Myocyte (in vitro differentiated cells): ENCODE results near the gene IGDCC3. TPM values are rescaled to one million over a fixed set of nuclear protein-coding genes. Genes with fewer than 3 reads are reported as not detected.
"Not testable (repeated sequence)": the region's sequence is repeated elsewhere in the genome, so short reads cannot be mapped to it uniquely, and the experiment has no call there.

Source experiments
- DNase-seq: peaks from one replicate; pipeline ENCODE4 v3.0.0-alpha.2; 2012; ENCODE audit warnings: low read depth
- total RNA-seq: library from RNA; depleted of rRNA; stranded (reverse); fragments of >200 nt; gene quantifications from 2 replicates; pipeline ENCODE4 v1.2.3, GENCODE V29; 2014

IGDCC3 gene
- total RNA-seq, 1 donor from 2014 or later = 0.08 TPM

DNA sequence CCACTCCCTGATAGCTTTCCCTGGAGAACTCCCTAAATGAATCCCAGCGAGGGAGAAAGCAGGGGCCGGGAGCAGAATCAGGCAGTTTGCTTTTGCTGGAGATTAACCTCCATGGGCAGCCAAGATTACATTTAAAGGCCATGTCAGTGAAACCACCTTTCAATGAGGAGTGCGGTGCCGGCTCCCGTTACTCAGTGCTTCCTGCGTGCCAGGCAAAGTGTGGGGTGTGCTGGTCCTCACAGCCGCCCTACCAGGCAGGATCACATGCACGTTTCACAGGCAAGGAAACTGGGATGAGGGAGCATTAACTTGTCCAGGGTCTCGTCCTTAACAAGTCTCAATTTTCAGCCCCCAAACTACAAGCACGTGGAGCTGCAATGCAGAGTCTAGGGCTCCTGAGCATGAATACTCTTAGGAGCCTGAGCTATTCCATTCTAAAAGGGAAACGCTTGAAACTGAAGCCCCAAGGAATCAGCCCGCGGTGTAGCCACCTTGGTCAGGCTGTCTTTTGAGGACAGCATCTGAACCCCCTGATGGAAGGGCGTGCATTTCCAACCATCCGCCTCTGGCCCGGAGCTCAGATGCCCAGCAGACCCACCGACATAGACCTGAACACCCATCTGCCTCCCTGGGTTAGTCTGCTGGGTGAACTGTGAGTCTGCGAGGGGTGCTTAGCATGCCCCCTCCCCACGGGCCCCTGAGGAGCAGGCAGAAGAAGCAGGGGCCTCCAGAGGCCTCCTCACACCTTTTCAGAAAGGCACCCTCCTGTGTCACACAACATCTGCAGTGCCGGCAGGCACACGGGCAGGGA is 5.6 kb downstream of the IGDCC3 start:
- DNase-seq = no peak

DNA sequence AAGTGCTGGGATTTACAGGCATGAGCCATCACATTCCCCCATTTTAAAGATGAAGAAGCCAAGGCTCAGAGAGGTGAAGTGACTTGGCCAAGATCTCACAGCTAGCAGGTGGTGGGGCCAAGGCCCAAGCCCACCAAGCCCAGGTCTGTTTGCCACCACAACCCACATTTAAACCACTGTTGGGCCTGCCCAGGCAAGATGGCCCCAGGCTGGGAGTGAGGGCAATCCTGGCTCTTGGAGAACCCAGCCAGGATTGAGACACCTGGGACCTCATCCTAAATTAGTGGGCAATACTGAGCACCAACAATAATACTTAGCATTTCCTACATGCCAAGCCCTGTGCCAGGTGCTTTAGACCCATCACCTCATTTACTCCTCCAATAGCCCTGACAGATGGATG is 6.9 kb downstream of the IGDCC3 start:
- no peak for DNase-seq

DNA sequence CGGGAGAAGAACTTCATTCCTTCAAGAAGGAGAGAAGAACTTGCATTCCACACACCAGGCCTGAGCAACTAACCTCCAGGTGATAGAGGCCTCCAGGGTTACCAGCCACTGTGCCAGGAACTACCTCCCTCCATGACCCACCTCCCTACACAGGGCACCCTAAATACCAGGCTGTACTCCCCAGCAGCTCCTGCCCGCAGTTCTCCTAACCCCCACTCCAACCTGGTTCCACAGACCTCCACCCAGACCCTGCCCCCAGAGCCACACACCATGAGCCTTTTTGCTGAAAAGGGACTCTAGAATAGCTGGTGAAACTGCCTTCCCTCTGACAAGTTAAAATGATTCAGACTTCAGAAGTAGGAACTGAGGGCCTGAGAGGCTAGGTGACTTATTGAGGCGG is 8.2 kb downstream of the IGDCC3 start:
- DNase-seq = no peak

GRCh38 chr15:65369212-65369547 is 8.6 kb downstream of the IGDCC3 start:
- no peak for DNase-seq

DNA sequence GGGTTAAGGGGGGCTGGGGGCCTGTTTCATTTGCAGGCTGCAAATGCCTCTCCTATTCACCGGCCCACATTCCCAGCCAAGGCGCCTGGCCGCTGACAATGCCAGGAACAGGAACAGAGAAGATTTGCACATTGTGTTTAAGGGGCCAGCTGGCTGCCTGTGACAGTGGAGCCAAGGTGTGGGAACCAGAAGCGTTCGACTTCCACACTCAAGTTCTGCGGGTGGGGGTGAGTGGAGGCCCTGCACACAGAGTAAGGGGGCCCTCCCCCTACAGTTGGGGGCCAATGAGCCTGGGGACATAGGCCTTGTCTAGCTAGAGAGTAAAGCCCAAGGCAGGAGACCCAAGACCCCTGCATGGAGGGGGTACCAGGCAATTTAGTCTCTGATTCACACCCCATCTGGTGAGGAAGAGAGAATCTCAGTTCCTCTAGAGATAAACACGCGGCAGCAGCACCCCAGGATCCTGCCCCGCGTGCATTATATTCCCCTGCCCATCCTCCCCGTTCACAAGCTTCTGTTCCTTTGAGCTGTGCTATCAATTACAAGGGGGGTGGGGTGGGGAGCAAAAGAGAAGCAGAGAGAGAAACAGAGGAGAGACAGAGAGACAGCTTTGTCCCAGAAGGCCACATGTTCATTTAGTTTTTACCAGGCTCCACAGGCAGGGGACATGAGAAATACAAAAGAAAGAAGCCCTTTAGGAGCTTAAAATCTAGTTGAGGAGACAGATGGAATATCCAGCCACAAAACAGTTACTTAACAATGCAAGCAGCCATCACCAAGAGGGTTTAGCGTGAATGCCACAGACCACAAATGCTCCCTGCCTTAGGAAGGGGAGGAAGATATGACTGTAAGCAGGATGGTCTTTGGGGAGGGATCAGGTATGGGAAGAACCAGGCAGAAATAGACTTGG is 9.2 kb downstream of the IGDCC3 start:
- DNase-seq = peak; percentile 49

DNA sequence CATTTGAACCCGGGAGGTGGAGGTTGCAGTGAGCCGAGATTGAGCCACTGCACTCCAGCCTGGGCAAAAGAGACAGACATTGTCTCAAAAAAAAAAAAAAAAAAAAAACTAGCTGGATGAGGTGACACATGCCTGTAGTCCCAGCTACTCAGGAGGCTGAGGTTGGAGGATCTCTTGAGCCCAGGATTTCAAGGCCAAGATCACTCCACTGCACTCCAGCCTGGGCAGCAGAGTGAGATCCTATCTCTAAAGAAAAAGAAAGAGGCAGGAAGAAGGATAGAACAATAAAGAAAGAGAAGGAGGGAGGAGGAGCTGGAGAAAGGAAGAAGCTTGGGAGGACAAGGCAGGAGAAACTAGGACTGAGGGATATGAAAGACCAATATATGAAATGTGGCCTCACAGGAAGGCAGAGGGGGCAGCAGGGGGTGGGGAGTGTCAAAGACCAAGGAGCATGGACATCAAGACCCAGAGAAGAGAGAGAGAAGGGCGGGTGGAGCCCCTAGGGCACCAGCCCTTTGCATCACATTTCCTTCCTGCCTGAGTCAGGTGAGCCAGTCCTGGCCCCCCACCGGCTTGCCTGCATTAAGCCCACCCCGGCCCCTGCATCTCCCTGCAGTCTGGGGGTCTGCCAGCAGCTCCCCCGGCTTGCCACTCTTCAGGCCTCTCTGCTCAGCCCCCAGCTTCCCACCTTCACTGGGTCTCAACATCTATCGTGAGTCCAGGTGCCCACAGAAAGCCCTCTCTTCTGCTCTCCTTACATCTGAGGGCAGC is 11.5 kb downstream of the IGDCC3 start:
- no peak for DNase-seq

- peak; percentile 61 for DNase-seq
These were observed 12.6 kb downstream of the IGDCC3 start for GRCh38 chr15:65365229-65365628.

- no peak for DNase-seq
These were observed 14.0 kb downstream of the IGDCC3 start for GRCh38 chr15:65363766-65364165.

- no peak for DNase-seq
These were observed 14.5 kb downstream of the IGDCC3 start for GRCh38 chr15:65363306-65363705.

DNA sequence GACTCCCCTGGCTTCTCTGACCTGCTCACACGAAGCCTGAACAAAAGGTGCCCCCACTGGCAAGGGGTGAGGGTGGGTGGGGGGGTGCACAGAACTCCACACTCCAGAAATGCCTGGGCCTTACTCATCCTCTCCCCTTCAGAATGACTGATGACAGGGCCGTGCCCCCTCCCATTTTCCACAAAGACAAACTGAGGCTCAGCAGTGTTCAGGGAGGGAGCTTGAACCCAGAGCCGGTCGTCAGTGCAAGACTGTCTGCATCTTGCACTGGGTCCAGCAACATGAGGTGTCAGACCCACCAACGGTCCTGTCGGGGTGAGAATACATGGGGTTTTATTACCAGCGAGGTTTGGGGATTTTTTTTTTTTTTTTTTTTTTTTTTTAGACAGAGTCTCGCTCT is 15.3 kb downstream of the IGDCC3 start:
- DNase-seq = no peak

GRCh38 chr15:65361708-65362459 is 15.9 kb downstream of the IGDCC3 start:
- no peak for DNase-seq

GRCh38 chr15:65360506-65360905 is 17.3 kb downstream of the IGDCC3 start:
- no peak for DNase-seq

GRCh38 chr15:65355988-65356353 is 21.8 kb downstream of the IGDCC3 start:
- DNase-seq = no peak

DNA sequence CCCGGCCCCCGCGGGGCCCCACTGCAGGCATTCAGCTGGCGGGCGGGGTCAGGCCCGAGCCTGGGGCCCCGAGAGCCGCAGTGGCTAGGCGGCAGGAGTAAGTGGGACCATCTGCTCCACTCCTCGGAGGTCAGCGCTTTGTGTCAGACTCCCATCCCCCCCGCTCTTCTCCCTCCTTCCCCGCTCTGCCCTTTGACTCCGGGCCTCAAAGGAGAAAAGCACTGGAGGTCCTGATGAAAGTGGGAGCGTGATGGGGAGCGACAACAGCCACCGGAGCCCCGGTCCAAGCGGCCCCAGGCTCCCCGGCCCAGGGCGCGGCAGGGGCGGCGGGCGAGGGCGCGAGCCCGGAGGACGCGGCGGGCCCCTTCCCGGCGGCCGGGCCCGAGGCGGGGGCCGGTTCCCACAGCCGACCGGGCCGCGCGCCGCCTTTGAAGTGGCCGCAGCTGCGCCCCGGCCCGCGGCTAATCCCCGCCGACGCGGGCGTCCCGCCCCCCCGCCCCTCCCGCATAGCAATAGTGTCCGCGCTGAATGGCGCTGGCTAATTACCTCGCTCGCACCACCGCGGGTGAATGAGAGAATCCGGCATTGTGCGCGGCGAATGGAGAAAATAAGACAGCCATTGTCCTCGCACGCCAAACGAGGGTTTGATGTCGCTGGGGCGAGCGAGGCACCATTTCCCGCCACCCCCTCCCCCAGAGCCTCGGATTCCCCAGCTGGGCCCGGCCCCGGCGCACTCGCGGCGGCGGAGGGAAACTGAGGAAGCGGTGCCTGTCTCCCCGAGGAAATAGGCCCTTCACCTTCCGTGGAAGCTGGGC is 22.4 kb downstream of the IGDCC3 start:
- DNase-seq = no peak

DNA sequence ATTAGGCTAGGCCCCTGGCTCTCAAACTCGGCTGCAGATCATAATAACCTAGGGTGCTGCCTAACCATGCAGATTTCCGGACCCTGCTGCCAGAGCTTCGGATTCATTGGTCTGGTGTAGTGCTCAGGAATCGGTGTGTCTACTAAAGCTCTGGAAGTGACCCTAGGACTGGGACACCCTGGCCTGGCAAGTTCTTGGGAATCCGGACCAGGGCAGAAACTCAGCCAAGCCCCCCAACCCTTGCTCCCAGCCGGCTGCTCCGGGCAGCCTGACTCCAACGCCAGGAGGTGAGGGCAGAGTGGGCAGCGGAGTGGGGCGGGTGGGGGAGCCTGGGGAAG is 23.0 kb downstream of the IGDCC3 start:
- DNase-seq = no peak

DNA sequence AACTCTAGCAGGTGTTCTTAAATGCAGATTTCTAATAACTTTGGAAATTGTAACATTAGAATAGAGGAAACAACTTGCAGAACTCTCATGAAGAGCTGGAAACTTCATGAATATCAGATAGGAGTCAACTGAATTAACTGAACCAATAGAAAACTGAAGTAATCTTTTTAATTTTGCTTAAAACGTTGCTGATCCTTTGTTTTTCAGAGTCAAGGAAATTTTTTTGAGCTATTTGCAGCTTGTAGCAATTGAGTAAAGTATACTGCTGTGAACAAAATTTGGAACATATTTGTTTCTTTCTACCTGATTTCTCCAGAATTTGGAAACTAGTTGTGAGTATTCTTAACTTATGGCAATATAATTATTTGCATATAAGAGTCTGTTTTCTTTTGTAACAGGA is 25.8 kb downstream of the IGDCC3 start:
- DNase-seq = not testable (repeated sequence)

DNA sequence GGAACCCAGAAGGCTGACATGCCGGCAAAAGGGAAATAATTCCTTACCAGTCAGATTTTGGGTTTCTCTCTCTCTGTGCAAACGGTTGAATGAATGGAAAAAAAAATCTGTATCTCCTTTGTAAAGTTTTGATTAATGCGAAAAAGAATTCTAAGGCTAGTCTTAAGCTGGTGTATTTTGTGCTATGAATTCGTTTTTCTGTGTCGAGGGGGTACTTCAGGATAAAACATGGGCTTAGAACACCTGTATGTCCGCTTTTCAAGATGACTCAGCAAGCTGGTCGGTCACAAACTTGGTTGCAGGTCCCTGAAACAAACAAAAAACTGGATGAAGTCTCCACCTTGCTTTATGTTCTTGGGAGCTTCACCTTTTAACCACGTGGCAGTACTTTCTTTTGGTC is 28.5 kb downstream of the IGDCC3 start:
- DNase-seq = no peak

- DNase-seq = not testable (repeated sequence)
These were observed 30.0 kb downstream of the IGDCC3 start for GRCh38 chr15:65347756-65348155.

GRCh38 chr15:65346856-65347598 is 30.8 kb downstream of the IGDCC3 start:
- no peak for DNase-seq

DNA sequence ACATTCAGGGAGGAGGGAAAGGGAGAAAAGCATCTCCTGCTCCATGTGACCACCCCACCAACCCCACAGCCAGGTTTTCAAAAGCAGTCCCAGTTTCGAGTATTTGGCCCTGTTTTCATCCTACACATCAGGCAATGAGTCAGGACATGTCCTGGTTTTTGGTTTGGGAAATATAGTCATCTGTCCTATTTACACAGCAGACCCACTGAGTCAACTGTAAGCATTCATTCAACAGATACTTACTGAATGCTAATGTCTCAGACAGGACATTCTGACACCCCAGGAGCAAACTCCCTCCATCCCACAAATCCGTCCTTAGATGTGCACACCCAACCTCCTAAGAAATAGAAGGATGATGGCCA is 32.9 kb downstream of the IGDCC3 start:
- no peak for DNase-seq
